K562 (cell line): ENCODE data around the gene CRYAB. TPM values are rescaled to one million over a fixed set of nuclear protein-coding genes. Genes with fewer than 3 reads are reported as not detected.

Experiments used
- C11orf30 ChIP-seq: fragments of 450-650 bp; IDR thresholded peaks from 2 replicates; pipeline ENCODE4 v1.6.1; 2016; ENCODE audit warnings: low read depth, mild to moderate bottlenecking
- DACH1 ChIP-seq: fragments of 450-650 bp; IDR thresholded peaks from 2 replicates; pipeline ENCODE4 v1.6.1; 2018; ENCODE audit not compliant: partially characterized antibody
- E2F8 ChIP-seq: fragments of 450-650 bp; IDR thresholded peaks from 2 replicates; pipeline ENCODE4 v1.7.1; 2018; ENCODE audit warnings: mild to moderate bottlenecking, low read depth; ENCODE audit not compliant: partially characterized antibody
- EHMT2 ChIP-seq: fragments of 450-650 bp; IDR thresholded peaks from 2 replicates; pipeline ENCODE4 v1.6.1; 2018; ENCODE audit warnings: antibody characterized with exemption
- EP300 ChIP-seq: IDR thresholded peaks from 2 replicates; pipeline ENCODE4 v1.6.1; 2012; ENCODE audit warnings: low read length, improper control_type of control experiment
- ETV5 ChIP-seq: sonication (generic); formaldehyde crosslinking; IDR thresholded peaks from 2 replicates; pipeline ENCODE4 v1.4.0; 2020; ENCODE audit warnings: low read depth, mild to moderate bottlenecking, missing genetic modification reagents
- FOXM1 ChIP-seq, 2 experiments: fragments of 450-650 bp in 1 of 2; sonication (generic) in 1 of 2; formaldehyde crosslinking in 1 of 2; IDR thresholded peaks; 2 replicates each; pipeline versions ENCODE4 v1.6.1 to v1.9.0; 2017 to 2022; ENCODE audit warnings: low read depth in 2 of 2, mild to moderate bottlenecking in 2 of 2, missing genetic modification reagents in 1 of 2, moderate library complexity in 1 of 2
- HMG20A ChIP-seq: fragments of 450-650 bp; formaldehyde crosslinking; conservative IDR thresholded peaks from 2 replicates; pipeline ENCODE4 v1.4.0; 2020; ENCODE audit warnings: mild to moderate bottlenecking, mixed read lengths
- MCM5 ChIP-seq: fragments of 450-650 bp; IDR thresholded peaks from 2 replicates; pipeline ENCODE4 v1.6.1; 2016; ENCODE audit warnings: low read depth
- MED1 ChIP-seq: sonication (generic); formaldehyde crosslinking; IDR thresholded peaks from 2 replicates; pipeline ENCODE4 v1.8.1; 2023; ENCODE audit warnings: missing genetic modification reagents, borderline replicate concordance
- MEF2D ChIP-seq: conservative IDR thresholded peaks from 2 replicates; pipeline ENCODE4 v1.6.1; 2016; ENCODE audit warnings: low read depth, missing genetic modification characterization, missing compliant biosample characterization
- NFE2 ChIP-seq: IDR thresholded peaks from 2 replicates; pipeline ENCODE4 v1.6.1; 2014; ENCODE audit warnings: antibody characterized with exemption, low read depth
- NR4A1 ChIP-seq, 2 experiments: fragments of 250-450 bp in 1 of 2; fragments of 450-650 bp in 1 of 2; sonication (Bioruptor Pico) in 1 of 2; IDR thresholded peaks; 2 replicates each; pipeline versions ENCODE4 v1.4.0 to v1.6.1; 2016 to 2020; ENCODE audit warnings: mild to moderate bottlenecking in 2 of 2, missing compliant biosample characterization in 1 of 2, missing genetic modification characterization in 1 of 2, moderate library complexity in 1 of 2
- RB1 ChIP-seq: fragments of 450-650 bp; IDR thresholded peaks from 2 replicates; pipeline ENCODE4 v1.6.1; 2017; ENCODE audit warnings: low read depth, mild to moderate bottlenecking
- SMARCE1 ChIP-seq: fragments of 450-650 bp; IDR thresholded peaks from 2 replicates; pipeline ENCODE4 v1.7.1; 2016; ENCODE audit warnings: mild to moderate bottlenecking
- SOX6 ChIP-seq: fragments of 450-650 bp; IDR thresholded peaks from 2 replicates; pipeline ENCODE4 v1.6.1; 2014; ENCODE audit warnings: mild to moderate bottlenecking
- TCF3 ChIP-seq: sonication (generic); formaldehyde crosslinking; IDR thresholded peaks from 2 replicates; pipeline ENCODE4 v1.4.0; 2020; ENCODE audit warnings: mild to moderate bottlenecking, missing genetic modification reagents
- TRIM24 ChIP-seq, 2 experiments: fragments of 450-650 bp; IDR thresholded peaks; 2 replicates each; pipeline ENCODE4 v1.6.1; 2016
- ZFP1 ChIP-seq: fragments of 450-650 bp; formaldehyde crosslinking; IDR thresholded peaks from 2 replicates; pipeline ENCODE4 v1.4.0; 2020; ENCODE audit warnings: mild to moderate bottlenecking, mixed read lengths
- ZFP36 ChIP-seq: fragments of 150-350 bp; IDR thresholded peaks from 2 replicates; pipeline ENCODE4 v1.6.1; 2018; ENCODE audit warnings: low read length, low read depth; ENCODE audit not compliant: partially characterized antibody
- ZNF23 ChIP-seq: fragments of 250-450 bp; sonication (Bioruptor Pico); IDR thresholded peaks from 2 replicates; pipeline ENCODE4 v1.4.0; 2020; ENCODE audit warnings: mild to moderate bottlenecking
- ZNF592 ChIP-seq: fragments of 450-650 bp; IDR thresholded peaks from 2 replicates; pipeline ENCODE4 v1.6.1; 2017; ENCODE audit warnings: antibody characterized with exemption, mild to moderate bottlenecking
- polyA plus RNA-seq, 8 experiments: library from polyadenylated mRNA; depleted of rRNA in 4 of 8; stranded (reverse) in 5 of 8; unstranded in 3 of 8; fragments of >200 nt; fragmentation: Nextera tagmentation in 2 of 8; fragmentation: Illumina TruSeq in 1 of 8; extraction: Ambion mirVana in 2 of 8; extraction: Trizol in 1 of 8; gene quantifications; 2 replicates each; pipeline versions ENCODE4 v1.2.1 to v1.2.3, GENCODE V29; 2011 to 2014; ENCODE audit warnings: inconsistent platforms in 1 of 8, missing spikeins in 1 of 8
- total RNA-seq, 7 experiments: library from RNA; depleted of rRNA in 6 of 7; stranded (reverse); fragments of >200 nt in 6 of 7; fragmentation: Illumina TruSeq in 2 of 7; extraction: Trizol in 2 of 7; gene quantifications; 2 replicates each; pipeline versions ENCODE4 v1.2.1 to v1.2.3, GENCODE V29; 2011 to 2021; ENCODE audit warnings: low replicate concordance in 1 of 7

The CRYAB gene
- total and polyA plus RNA-seq, 9 of the 15 experiments (the other 6 are each of a cell fraction or from before 2014, with no cell fraction given) = 0.83 to 7.5 (median 3.6) TPM

GRCh38 chr11:111910676-111911562, 651 bp downstream of the CRYAB start (continued):
- TF ChIP-seq HMG20A (CRISPR knock-in tag) = no peak
- no peak for TF ChIP-seq ZNF592
- no peak for TF ChIP-seq MEF2D (tag)
- TF ChIP-seq ZFP36 = no peak
- no peak for TF ChIP-seq MCM5
- TF ChIP-seq C11orf30 = no peak
- TF ChIP-seq EP300 = peak; percentile 66
- no peak for TF ChIP-seq ZNF23
- no peak for TF ChIP-seq DACH1
- TF ChIP-seq ZFP1 (CRISPR knock-in tag) = no peak
- peak; percentile 65 for TF ChIP-seq SOX6
- peak in 1 of 2 experiments; percentile 49; a peak in 2 of 4 replicates for TF ChIP-seq TRIM24 (IDR thresholded peaks at IDR 0.05)
- peak; percentile 87 for TF ChIP-seq SMARCE1
- no peak for TF ChIP-seq NR4A1 (CRISPR knock-in tag; IDR thresholded peaks at IDR 0.05)
- no peak for TF ChIP-seq NR4A1 (tag; IDR thresholded peaks at IDR 0.05)
- TF ChIP-seq TCF3 (CRISPR knock-in tag) = peak; percentile 94
- TF ChIP-seq FOXM1 (IDR thresholded peaks at IDR 0.05; ENCODE audit: low read depth) = peak; percentile 36; the same call in 1 of the 2 replicates
- no peak for TF ChIP-seq FOXM1 (CRISPR knock-in tag; IDR thresholded peaks at IDR 0.05; ENCODE audit: low read depth)
- peak; percentile 93 for TF ChIP-seq EHMT2
- no peak for TF ChIP-seq NFE2
- no peak for TF ChIP-seq ETV5 (CRISPR knock-in tag)
- no peak for TF ChIP-seq E2F8
- TF ChIP-seq MED1 (CRISPR knock-in tag) = no peak
- TF ChIP-seq RB1 = no peak
